AG09319 (cell line): ENCODE measurements around the gene IGF1R.

ENCODE experiments used
- DNase-seq: peaks from one replicate; pipeline ENCODE4 v3.0.0-alpha.2; 2010; ENCODE audit warnings: low read depth; ENCODE audit errors: extremely low read depth
- TF ChIP-seq, protein P1 (sequence below): IDR thresholded peaks from 2 replicates; pipeline ENCODE4 v1.5.1; 2011; ENCODE audit warnings: low read depth, mild to moderate bottlenecking, inconsistent platforms, low read length, moderate library complexity

The IGF1R gene

GRCh38 chr15:98896802-98897732 is 248.7 kb downstream of the IGF1R start:
- peak; percentile 98 for DNase-seq
- TF ChIP-seq, protein P1, sequence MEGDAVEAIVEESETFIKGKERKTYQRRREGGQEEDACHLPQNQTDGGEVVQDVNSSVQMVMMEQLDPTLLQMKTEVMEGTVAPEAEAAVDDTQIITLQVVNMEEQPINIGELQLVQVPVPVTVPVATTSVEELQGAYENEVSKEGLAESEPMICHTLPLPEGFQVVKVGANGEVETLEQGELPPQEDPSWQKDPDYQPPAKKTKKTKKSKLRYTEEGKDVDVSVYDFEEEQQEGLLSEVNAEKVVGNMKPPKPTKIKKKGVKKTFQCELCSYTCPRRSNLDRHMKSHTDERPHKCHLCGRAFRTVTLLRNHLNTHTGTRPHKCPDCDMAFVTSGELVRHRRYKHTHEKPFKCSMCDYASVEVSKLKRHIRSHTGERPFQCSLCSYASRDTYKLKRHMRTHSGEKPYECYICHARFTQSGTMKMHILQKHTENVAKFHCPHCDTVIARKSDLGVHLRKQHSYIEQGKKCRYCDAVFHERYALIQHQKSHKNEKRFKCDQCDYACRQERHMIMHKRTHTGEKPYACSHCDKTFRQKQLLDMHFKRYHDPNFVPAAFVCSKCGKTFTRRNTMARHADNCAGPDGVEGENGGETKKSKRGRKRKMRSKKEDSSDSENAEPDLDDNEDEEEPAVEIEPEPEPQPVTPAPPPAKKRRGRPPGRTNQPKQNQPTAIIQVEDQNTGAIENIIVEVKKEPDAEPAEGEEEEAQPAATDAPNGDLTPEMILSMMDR: no peak

- DNase-seq: no peak
- TF ChIP-seq, protein P1: no peak
Observed at GRCh38 chr15:98898122-98898521, 249.8 kb downstream of the IGF1R start.

DNA sequence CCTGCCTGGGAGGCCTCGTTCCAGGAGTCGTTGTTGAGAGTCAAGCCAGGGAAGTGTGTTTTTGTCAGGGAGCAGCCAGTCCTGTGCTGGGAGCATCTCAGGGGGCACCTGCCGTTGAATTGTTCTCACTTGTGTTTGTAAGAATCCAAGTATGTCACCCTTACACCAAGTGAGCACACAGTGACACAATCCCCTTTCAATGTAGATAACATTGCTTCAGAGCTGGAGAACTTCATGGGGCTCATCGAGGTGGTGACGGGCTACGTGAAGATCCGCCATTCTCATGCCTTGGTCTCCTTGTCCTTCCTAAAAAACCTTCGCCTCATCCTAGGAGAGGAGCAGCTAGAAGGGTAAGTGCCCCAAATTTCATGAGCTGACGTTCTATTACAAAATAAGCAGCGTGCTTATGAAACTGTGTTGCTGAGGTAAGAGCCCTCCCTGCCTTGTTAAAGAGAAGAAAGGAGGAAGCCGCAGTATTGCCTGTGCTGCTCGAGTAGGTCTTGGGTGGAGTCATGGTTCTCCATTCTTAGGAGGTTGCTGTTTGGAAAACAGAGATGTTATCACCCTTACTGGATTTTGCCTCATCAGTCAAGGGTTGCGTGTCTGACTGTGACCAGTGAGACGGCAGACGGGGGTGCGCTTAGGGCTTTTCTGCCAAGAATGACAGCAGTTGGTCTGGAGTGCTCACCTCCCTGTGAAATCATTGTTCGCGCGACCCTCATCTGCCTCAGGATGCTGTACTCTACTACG is 251.1 kb downstream of the IGF1R start:
- DNase-seq: no peak
- TF ChIP-seq, protein P1: no peak

- DNase-seq: no peak
- TF ChIP-seq, protein P1: no peak
Observed at GRCh38 chr15:98900356-98900755, 252.0 kb downstream of the IGF1R start.

DNA sequence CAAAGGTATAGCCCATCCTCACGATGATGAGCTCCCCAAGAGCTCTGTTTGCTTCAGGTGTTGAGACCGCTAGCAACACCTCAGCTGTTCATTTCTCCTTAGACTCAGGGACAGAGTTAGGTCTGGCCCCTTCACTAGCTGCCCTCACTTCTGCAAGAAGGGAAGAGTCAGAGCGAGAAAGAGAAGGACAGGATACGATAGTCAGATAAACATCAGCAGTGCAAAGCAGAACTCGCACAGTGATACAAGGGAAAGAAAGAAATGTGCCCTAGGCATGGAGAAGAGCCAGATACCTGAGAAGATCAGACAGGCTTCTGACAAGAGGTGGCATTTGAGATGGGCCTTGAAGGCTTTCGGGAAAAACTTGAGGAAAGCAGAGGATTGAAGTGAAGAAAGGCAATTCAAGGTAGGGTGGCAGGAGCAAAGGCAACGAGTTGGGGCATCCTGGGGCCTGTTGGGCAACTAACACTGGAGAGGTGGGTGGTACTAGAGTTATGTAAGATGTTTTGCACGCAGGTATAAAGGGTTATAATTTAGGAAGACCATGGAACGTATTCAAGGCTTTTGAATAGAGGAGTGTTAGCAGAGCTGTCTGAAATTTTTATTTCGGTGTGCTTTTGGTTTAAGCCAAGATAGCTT is 253.2 kb downstream of the IGF1R start:
- no peak for DNase-seq
- TF ChIP-seq, protein P1: no peak

DNA sequence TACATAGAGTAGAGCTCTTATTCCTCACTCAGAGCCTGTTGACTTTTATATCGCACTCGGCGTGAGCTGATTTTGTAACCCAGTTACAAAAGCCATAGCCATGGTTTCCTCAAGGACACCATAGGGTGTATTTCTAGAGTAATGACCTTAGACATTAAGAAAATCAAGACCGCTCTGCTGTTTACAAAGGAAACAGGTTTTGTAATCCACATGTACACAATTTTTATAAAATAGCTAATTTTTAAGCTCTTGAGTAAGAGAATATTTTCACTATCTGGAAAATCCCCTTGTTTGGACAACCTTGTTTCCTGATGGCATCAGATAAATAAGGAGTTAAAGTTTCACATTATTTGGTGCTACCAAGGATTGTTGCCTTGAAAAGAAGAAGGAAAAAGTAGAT is 254.6 kb downstream of the IGF1R start:
- DNase-seq: no peak
- TF ChIP-seq, protein P1: no peak
